Measurements from ENCODE around the gene HEPACAM. TPM values are rescaled to one million over a fixed set of nuclear protein-coding genes. Genes with fewer than 3 reads are reported as not detected.

The HEPACAM gene
- total and polyA plus RNA-seq, 7 donors, result 0.27 to 5.5 (median 0.52) TPM; not detected in 2

DNA sequence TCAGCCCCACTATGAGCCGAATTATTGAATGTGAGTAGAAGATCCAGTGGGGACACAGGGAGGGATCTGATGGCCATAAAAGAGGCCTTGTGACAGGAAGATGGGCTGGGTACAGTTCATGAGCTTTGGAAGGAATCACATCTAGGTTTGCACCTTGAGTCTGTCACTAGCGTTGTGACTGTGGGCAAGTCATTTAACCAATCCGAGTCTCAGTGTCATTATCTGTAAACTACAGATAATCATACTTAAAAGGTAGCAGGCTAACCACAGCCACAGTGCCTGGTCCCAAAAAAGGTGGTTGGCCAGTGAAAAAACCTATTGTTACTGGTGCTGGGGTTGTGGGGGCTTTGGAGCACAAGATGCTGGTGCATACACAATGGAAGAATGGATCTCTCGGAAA is 13.0 kb downstream of the HEPACAM start:
- no peak overlapping the region for H3K4me3 ChIP-seq
- peaks cover 5 to 12% (median 6%) of the 10 kb centered on the region in 3 donors for H3K27me3 ChIP-seq
- H3K4me1 ChIP-seq, result peaks cover 0 to 11% (median 6%) of the 10 kb centered on the region in 4 donors
- DNase-seq, result no peak
- WGBS, 2 donors, result 83 to 86% methylated on average over 4 of the region's 4 CpGs
- intact Hi-C loops (cut with DNase I), result no loop called here
- no peaks in the 10 kb centered on the region for H3K9me3 ChIP-seq
- TF ChIP-seq EP300 (IDR thresholded peaks at IDR 0.05) (no peak), POLR2A (IDR thresholded peaks at IDR 0.05) (no peak), POLR2AphosphoS5 (IDR thresholded peaks at IDR 0.05) (no peak), CTCF (IDR thresholded peaks at IDR 0.05) (no peak)
- no peaks in the 10 kb centered on the region for H3K36me3 ChIP-seq
- H3K27ac ChIP-seq, result no peak overlapping the region

DNA sequence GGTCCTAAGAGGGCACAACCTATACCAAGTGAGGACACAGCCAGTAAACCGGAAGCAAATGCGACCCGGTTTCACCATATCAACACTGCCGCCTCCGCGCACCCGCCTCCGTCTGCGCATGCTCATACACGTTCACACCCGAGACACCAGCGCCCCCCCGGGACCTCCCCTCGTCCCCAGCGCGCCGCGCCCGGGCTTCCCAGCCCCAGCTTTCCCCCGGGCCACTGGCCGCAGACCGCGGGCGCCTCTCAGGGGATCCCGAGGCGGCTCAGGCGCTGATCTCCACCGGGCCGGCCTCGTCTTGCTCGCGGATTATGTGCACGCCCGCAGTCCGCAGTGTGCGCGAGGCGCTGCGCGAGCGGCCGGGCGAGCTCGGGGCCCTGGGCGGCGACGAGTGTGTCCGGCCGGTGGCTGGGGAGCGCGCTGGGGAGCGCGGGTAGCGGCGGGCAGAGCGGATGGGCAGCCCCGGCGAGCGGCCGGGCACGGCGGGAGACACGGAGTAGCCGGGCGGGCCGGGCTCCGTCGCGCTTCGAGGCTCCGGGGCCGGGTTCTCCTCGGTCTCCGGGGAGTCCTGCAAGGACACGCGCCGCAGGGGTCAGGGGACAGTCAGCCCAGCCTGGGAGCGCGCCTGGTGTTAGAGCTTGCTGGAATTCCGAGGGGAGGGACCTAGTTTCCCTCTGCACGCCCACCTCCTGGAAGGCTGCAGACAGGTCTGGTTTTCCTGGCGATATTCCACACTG is 14.8 kb downstream of the HEPACAM start:
- intact Hi-C loops (cut with DNase I), result no loop called here
- peak; percentile 81 for DNase-seq
- Histone ChIP-seq H3K9me3 (no peaks in the 10 kb centered on the region), H3K4me3 (peak overlapping the region; percentile 15 to 52 (median 45)), H3K27ac (peak overlapping the region in 3 of 4 donors; percentile 28 to 45 (median 33)), H3K27me3 (peaks cover 5 to 12% (median 6%) of the 10 kb centered on the region in 3 donors), H3K4me1 (peaks cover 0 to 11% (median 6%) of the 10 kb centered on the region in 4 donors), H3K36me3 (no peaks in the 10 kb centered on the region)
- TF ChIP-seq POLR2A (IDR thresholded peaks at IDR 0.05) (no peak), POLR2AphosphoS5 (IDR thresholded peaks at IDR 0.05) (no peak), EP300 (IDR thresholded peaks at IDR 0.05) (no peak), CTCF (IDR thresholded peaks at IDR 0.05) (no peak)
- WGBS, 2 donors, result 8 to 32% methylated on average over 82 of the region's 82 CpGs

DNA sequence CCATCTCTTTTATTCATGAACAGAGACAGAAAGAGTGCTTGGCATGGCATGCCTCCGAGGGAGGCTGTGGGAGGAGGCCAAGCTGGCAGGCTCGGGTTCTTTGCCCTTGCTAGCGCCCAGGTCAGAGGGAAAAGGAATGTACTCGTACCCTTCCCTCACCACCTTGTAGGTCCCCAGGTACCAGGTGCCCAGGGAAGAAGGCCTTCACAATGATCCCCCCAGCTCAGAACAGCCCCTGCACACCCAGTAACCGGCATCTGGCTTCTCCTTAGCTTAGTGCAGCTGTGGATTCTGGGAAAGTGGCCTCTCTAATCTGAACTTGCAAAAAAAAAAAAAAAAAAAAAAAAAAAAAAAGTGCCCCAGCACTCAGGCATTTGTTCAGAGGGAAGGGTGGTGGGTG is 15.5 kb downstream of the HEPACAM start:
- 91 to 95% methylated on average over 5 of the region's 5 CpGs for WGBS, 2 donors
- Histone ChIP-seq H3K27me3 (peaks cover 5 to 12% (median 6%) of the 10 kb centered on the region in 3 donors), H3K36me3 (no peaks in the 10 kb centered on the region), H3K4me1 (peaks cover 0 to 11% (median 6%) of the 10 kb centered on the region in 4 donors), H3K27ac (no peak overlapping the region), H3K9me3 (no peaks in the 10 kb centered on the region), H3K4me3 (peak overlapping the region in 2 of 4 donors; percentile 46 to 52)
- intact Hi-C loops (cut with DNase I), result no loop called here
- no peak for DNase-seq
- TF ChIP-seq EP300 (IDR thresholded peaks at IDR 0.05), result no peak
- TF ChIP-seq CTCF (IDR thresholded peaks at IDR 0.05), result no peak
- TF ChIP-seq POLR2A (IDR thresholded peaks at IDR 0.05), result no peak
- TF ChIP-seq POLR2AphosphoS5 (IDR thresholded peaks at IDR 0.05), result no peak

- DNase-seq, result no peak
- 79 to 99% methylated on average over 2 of the region's 2 CpGs for WGBS, 2 donors
- Histone ChIP-seq H3K4me1 (peaks cover 0 to 11% (median 6%) of the 10 kb centered on the region in 4 donors), H3K27me3 (peaks cover 5 to 12% (median 6%) of the 10 kb centered on the region in 3 donors), H3K4me3 (no peak overlapping the region), H3K27ac (no peak overlapping the region), H3K9me3 (no peaks in the 10 kb centered on the region), H3K36me3 (no peaks in the 10 kb centered on the region)
- TF ChIP-seq CTCF (IDR thresholded peaks at IDR 0.05), result no peak
- TF ChIP-seq EP300 (IDR thresholded peaks at IDR 0.05), result no peak
- no peak for TF ChIP-seq POLR2AphosphoS5 (IDR thresholded peaks at IDR 0.05)
- TF ChIP-seq POLR2A (IDR thresholded peaks at IDR 0.05), result no peak
- intact Hi-C loops (cut with DNase I), result no loop called here
Measured at GRCh38 chr11:124919898-124920297, 15.9 kb downstream of the HEPACAM start.
